NCI-H1930 (cell line): ENCODE results near the gene SHC4.

Experiments used
- DNase-seq, 2 experiments: peaks; one replicate each; lab custom pipeline; 2025; lab: John Stamatoyannopoulos, UW

Gene SHC4

DNA sequence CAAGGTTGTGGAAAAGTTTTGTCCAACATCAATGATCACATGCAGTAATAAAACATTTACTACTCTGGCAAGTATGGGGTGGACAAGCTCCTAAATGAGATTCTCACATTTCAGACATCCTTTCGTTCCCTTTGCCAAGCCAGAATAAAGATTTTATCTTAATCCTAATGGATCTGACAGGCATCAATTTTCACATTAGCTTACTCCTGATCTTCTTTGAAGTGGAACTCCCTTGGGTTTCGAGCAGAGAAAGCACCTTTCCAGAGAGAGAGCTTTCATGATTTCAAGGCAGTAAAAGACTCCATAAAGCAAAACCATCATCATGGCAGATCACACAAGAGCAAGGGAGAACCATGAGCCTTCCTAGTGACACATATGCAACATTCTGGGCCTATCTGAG lies 113.1 kb downstream of the SHC4 start:
- DNase-seq = no peak

DNA sequence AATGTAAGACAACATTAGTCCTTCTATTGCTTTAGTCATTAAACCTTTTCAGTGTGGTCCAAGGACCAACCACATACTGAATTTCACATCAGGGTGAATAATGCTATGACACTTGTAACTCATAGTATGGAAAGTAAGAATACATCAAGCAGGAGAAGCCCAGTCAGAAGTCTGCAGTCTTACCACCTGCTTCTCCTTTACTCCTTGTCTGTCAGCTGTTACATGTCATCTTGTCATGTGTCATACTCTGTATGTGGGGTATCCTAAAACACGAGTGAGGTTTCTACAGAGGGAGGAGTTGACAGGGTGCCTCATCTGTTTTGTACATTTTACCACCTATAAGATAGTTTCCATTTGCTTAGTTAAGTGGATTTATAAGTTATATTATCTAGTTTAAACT lies 118.6 kb downstream of the SHC4 start:
- no peak for DNase-seq

GRCh38 chr15:48842501-48842900 lies 121.2 kb downstream of the SHC4 start:
- no peak for DNase-seq

GRCh38 chr15:48834756-48835155 lies 129.0 kb downstream of the SHC4 start:
- DNase-seq = no peak

DNA sequence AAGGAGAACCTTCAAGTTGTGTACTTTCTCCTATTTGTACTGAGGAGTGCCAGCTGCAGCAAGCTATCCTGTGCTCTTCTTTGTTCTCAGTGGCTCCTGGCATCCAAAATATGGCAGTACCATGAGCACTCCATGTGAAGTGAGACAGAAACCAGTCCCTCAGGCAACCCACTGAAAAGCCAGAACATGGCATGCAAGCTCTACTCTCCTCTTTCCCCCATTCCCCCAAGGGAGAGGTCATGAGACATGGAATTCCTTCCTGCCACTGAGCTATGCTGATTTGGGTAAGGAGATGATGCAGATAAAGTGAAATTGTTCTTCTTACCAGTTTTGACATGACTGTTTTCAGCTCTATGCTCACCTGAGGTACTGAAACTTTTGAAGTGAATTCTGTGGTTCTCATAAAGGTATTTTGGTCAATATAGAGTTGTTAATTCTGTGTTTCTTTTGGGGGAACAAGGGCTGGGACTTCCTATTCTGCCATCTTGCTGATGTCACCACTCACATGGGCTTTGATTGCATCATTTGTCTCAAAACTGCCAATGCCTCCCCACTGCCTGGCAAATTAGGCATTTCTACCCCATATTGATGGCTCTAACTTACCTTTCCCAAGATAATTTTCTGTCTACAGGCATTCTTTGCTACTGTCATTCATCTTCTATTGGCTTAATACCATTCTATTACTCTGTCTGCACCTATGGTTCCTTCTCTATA lies 130.0 kb downstream of the SHC4 start:
- DNase-seq = no peak

GRCh38 chr15:48832648-48833047 lies 131.1 kb downstream of the SHC4 start:
- DNase-seq = no peak

DNA sequence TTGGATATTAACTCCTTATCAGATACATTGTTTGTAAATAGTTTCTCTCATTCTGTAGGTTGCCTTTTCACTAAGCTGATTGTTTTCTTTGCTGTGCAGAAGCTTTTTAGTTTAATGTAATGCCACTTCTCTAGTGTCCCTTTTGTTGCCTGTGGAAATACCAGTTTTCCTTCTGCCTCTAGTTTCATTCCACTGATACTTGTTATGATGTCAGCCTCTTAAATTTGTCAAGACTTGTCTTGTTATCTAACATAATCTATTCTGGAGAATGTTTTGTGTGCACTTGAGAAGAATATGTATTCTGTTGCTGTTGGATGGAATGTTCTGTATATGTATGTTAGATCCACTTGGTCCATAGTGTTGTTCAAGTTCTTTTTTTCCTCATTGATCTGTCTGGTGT lies 134.8 kb downstream of the SHC4 start:
- DNase-seq = no peak

GRCh38 chr15:48828471-48828870 lies 135.2 kb downstream of the SHC4 start:
- DNase-seq = no peak

DNA sequence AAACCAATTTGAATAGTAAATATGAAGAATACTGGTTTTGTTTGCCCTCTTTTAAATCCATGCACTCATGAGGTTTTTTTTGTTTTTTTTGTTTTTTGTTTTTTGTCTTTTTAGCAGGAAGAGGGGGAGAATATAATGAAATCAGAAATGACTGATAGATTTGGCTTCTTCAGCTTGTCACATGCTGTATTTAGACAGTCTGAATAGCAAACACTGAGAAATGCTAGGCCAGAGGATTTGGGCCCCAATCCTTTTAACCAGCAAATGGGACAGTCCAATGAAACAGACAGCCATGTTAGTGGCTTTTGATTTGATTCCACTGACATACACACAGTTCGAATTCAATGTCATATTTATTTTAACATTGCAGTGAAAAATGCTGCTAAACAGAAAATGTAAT lies 138.6 kb downstream of the SHC4 start:
- DNase-seq = no peak

DNA sequence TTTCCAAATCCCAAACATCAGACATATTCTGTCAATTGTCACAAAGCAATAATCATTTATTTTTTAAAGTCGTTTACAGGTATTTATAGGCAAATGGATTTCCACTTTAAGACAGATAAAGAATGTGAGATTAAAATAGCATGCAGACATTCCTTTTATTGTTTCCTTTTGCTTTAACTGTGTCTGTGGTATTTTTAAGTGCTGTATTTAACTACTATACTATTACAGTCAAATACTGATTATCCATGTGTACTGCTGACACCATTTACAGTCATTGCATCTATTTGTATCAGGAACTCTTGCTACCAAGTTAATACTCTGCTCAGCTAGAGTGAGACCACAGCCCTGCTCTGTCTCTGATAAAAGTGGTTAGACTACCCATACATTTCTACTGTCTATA lies 140.0 kb downstream of the SHC4 start:
- no peak for DNase-seq

DNA sequence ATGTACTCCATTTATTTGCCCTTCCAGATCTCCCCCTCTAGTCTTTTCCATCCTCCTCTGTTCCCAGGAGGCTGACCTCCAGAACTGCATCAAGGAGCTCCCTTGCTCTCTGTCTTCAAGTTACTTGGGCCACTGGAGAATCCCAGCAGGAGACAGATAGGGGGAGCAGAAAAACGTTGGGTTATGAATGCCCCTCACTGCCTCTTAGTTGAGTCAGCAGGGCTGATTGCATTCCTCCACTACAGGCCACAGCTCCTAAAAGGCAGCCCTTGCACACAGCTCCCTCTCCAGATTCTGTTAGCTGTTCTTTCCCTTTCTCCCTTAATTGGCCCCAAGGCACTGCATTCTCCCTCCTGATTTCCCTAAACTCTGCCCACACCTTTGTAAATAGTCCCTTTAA lies 140.5 kb downstream of the SHC4 start:
- no peak for DNase-seq

- no peak for DNase-seq
These were observed 149.4 kb downstream of the SHC4 start for GRCh38 chr15:48814286-48814685.

- DNase-seq = no peak
These were observed 152.3 kb downstream of the SHC4 start for GRCh38 chr15:48811325-48811958.

DNA sequence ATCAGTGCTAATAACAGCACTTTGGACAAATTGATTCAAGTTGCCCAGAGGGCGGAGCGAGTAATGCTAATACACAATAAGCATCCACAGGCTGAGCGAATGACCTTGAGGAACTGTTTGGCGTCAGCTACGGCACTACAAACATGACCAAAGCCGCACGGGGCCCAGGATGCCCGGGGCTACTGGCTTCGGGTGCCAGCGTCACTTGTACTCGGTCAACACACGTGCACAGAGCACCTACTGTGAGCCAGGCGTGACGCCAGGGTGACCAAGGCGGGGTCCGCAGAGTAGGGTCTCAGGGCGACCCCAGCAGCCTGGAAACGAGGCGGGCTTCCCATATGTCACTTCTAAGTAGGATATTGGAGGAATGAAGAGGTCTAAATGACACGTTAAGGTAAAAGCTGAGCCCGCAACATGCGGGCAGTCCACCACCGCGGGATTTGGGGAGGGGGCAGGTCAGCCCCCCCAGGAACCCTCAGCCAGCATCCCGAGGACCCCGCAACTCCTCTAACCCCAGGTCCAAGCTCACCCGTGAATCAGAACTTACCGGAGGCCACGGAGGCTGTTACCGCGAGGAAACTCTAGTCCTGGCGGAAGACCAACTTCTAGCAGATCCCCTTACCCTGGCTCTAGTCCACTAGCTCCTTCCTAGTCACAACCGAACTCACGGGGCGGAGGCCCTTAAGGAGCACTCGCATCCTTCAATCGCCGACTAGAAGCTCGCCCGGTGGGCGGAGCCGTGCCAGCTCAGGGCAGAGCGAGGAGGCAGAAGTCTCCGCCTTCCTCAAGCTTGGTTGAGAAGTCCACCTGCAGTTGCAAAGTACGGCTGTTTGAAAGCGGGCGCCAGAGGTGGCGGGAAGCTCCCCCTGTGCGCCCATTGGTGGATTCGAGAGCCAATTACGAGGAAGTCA lies 153.1 kb downstream of the SHC4 start, which contains the start of gene CEP152:
Gene CEP152 (minus strand): TSS at position 656 of the 911 bp plus-strand sequence. CDS start 5,420 bp downstream, outside the sequence.
- DNase-seq = peak; percentile 94 to 98

DNA sequence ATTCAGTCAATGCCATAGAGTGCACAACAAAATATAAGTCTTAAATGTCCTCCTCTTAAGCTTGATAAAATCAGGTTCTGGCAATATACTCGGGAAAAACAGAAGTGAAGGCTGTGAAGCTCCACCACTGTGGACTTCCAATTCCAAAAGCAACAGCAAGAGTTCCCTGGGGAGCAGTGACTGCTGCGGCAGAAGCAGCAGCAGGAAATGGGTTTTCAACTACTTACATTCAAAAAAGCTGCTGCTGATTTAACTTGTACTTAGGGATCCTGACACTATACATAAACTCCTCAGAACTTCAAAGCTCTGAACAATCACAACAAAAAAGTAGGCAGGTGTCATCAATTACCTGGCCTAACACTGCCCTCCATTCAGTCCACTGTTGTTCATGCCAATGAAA lies 157.6 kb downstream of the SHC4 start:
- peak; percentile 3 to 33 for DNase-seq

DNA sequence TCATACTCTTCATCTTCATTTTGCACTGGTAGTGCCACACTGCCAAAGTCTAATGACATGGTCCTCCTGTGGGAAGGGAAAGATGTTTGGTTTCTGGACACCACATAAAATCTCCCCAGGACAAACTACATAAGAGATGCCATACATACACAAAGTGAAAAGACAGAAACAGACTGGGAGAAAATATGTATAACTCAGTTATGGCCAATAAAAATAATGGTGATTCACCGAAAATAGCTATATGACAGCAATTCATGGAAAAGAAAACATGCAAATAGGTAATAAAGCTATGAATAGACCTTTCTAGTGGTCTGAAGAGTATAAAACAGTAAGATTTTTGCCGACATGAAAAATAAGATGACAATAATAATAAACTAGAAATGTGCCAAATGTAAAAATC lies 158.1 kb downstream of the SHC4 start:
- no peak for DNase-seq

DNA sequence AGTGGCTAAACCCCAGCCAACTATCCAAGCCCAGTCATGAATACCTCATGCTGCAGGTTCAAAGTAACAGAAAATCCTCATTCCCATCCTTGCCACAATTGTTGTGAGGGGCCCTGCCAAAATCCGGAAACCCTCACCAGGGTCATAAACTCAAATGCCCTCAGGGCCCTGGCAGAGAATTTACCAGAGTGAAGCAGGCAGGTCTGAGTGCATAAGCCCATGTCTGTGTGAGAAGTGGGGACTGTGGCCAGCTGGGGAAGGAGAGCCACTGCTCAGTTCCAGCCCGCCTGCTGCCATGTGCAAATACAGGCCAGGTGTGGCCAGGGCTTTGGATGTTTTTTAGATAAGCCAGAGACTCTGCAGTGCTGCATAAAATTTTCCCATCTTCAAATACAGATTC lies 159.8 kb downstream of the SHC4 start:
- no peak for DNase-seq

DNA sequence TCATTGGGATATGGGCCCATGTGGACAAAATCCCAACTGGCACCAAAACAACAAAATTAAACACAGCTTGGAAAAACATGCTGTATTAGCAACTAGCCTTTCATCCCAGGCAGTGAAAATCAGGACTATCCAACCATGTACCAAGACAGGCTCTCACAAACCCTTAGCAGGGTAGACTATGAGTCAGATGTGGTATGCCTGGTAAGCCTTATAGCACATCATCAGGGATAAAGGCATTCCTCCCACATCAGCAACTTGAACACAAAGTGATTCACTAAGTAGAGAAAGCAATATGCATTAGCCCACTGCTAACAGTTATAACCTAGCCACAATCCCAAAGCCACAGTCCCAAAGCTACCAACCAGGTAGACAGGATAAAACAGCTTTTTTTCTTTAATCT lies 160.9 kb downstream of the SHC4 start:
- no peak for DNase-seq

- no peak for DNase-seq
These were observed 161.5 kb downstream of the SHC4 start for GRCh38 chr15:48802257-48802656.

DNA sequence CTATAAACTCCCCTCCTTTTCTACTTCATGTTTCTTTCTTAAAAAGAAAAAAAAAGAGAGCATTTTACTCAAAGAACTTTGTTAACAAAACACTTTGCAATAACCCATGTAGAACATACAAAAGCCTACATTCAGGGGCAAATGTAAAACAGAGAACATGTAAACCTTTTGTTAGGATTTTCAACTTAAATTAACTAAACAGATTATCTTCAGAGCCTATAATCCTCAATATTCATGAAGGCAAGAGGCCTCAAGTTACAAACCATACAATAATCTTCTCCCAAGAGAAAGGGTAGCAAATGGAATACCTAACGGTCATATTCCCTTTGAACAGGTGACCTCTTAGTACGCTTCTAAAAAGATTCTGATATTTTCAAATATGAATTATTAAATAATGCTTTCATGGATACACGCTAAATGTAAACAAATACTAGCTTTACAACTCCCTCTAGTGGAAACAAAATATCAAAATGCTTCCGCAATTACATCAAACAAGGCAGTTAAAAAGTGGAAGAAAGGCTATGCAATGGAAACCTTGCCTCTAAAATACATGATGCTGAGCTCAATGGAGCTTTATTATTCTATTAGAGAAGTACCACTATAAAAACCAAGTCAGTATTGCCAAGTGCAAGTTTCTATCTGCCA lies 162.8 kb downstream of the SHC4 start:
- DNase-seq = peak in 1 of 2 experiments; percentile 21

- DNase-seq = no peak
These were observed 163.5 kb downstream of the SHC4 start for GRCh38 chr15:48800245-48800644.

- peak; percentile 83 to 91 for DNase-seq
These were observed 165.4 kb downstream of the SHC4 start for GRCh38 chr15:48798319-48798718.
